TTC549 (cell line): ENCODE data around the gene GALNT11.

Source experiments
- FAIRE-seq: peaks from 2 replicates; lab custom pipeline; 2012; peaks lifted over from hg19 to GRCh38; lab: Jason Lieb, UNC

Gene GALNT11

GRCh38 chr7:152152267-152152666 is 126.8 kb downstream of the GALNT11 start:
- no peak for FAIRE-seq

GRCh38 chr7:152158801-152159587 is 133.5 kb downstream of the GALNT11 start:
- no peak for FAIRE-seq

DNA sequence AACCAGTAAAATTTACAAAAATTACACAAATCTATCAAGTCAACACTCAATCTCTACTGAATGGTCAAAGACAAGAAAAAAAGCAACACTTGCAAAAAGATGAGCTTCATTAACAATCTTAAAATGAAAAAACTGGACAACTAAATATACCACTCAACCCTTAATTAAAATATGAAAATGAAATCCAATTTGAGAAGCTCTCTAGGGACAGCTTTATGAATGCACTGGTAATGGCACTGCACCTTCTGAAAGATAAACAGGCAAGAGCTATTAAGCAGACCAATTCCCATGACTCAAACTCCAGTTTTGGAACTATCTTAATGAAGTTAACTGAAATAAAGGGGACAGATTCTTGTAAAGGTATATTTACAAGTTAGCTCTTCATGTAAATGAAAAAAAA is 135.7 kb downstream of the GALNT11 start:
- FAIRE-seq, result no peak

GRCh38 chr7:152162287-152162686 is 136.8 kb downstream of the GALNT11 start:
- no peak for FAIRE-seq
